Adrenal gland (tissue), 12 donors: ENCODE data around the gene MLC1. TPM values are rescaled to one million over a fixed set of nuclear protein-coding genes. Genes with fewer than 3 reads are reported as not detected.

Source experiments
- DNase-seq, 7 donors: peaks; one replicate each; pipeline ENCODE4 v3.0.0-alpha.2; 2019 to 2020
- H3K27ac ChIP-seq, 5 donors: fragments of 200-600 bp; sonication (generic) in 4 of 5; 1 replicate in 3 of 5; 2 replicates in 2 of 5; pipeline versions ENCODE4 v1.5.1 to v1.8.0; 2016 to 2020; ENCODE audit warnings: mild to moderate bottlenecking in 1 of 5
- H3K27me3 ChIP-seq: fragments of 200-600 bp; 2 replicates; pipeline ENCODE4 v1.8.0; 2021
- H3K36me3 ChIP-seq, 2 donors: fragments of 200-600 bp; replicated peaks in 1 of 2; 1 replicate in 1 of 2; 2 replicates in 1 of 2; pipeline versions ENCODE4 v1.5.1 to v1.8.0; 2018 to 2022
- H3K4me1 ChIP-seq, 2 donors: fragments of 200-600 bp; replicated peaks in 1 of 2; 1 replicate in 1 of 2; 2 replicates in 1 of 2; pipeline versions ENCODE4 v1.5.1 to v1.8.0; 2018 to 2021
- H3K4me3 ChIP-seq, 4 donors: fragments of 200-600 bp; sonication (generic) in 3 of 4; one replicate each; pipeline ENCODE4 v1.5.1; 2016 to 2018
- H3K9me3 ChIP-seq, 3 donors: fragments of 200-600 bp; sonication (generic) in 1 of 3; replicated peaks in 1 of 3; 1 replicate in 2 of 3; 2 replicates in 1 of 3; pipeline versions ENCODE4 v1.5.1 to v1.8.0; 2016 to 2021
- POLR2A ChIP-seq, 2 donors: fragments of 450-650 bp; IDR thresholded peaks; one replicate each; pipeline ENCODE4 v1.6.1; 2017; ENCODE audit warnings: antibody characterized with exemption in 2 of 2, mild to moderate bottlenecking in 2 of 2, moderate library complexity in 1 of 2
- WGBS, 4 donors: extraction: QIAGEN DNeasy Blood & Tissue Kit in 2 of 4; methylation state at CpG; one replicate each; pipeline versions ENCODE4 v1.1.5 to v1.1.7; 2013 to 2017; 5-methylcytosine and 5-hydroxymethylcytosine counted together
- intact Hi-C, 2 donors: fragments of 100-400 bp; cut with DNase I; formaldehyde crosslinking; loops; one replicate each; pipeline versions ENCODE4 v1.14.1 to v1.15.0; 2022 to 2023
- polyA plus RNA-seq, 3 donors: library from polyadenylated mRNA; stranded (reverse); fragments of 200-250 nt in 2 of 3; fragments of 350-450 nt in 1 of 3; fragmentation: Illumina TruSeq in 1 of 3; extraction: RNeasy Lipid Tissue Mini Kit (QIAGEN cat#74804) in 1 of 3; gene quantifications; one replicate each; pipeline ENCODE4 v1.2.3, GENCODE V29; 2013 to 2014
- total RNA-seq, 9 donors: library from RNA; depleted of rRNA in 4 of 9; stranded (reverse); fragments of >200 nt in 4 of 9; fragments of 120-200 nt in 1 of 9; fragmentation: NEBNext Ultra II Directional in 1 of 9; extraction: Animal tissue kit (Norgen Biotek cat#: 25700) in 1 of 9; gene quantifications; one replicate each; pipeline versions ENCODE4 v1.1.0 to v1.2.4, GENCODE V29; 2013 to 2023
- TF ChIP-seq, protein P1 (sequence below), 6 experiments: fragments of 450-650 bp in 4 of 6; fragments of 200-600 bp in 2 of 6; sonication (generic) in 1 of 6; IDR thresholded peaks; 1 replicate in 5 of 6; 2 replicates in 1 of 6; pipeline versions ENCODE4 v1.5.1 to v1.8.0; 2016 to 2021; ENCODE audit warnings: antibody characterized with exemption in 6 of 6, mild to moderate bottlenecking in 2 of 6, moderate library complexity in 1 of 6
- donor health status: healthy with polysubstance abuse.
- donor health status: Bipolar disorder and iron deficiency.
- donor health status: DM: yes; HTN: yes; CAD: no.
- donor health status: DM: no; HTN: no; CAD: no.
- donor health status: DM: no; HTN: no; CAD: no.
- donor health status: DM: yes; HTN: yes; CAD: no.

Gene MLC1
- total and polyA plus RNA-seq, 12 donors = 0.03 to 0.22 TPM; not detected in 10

GRCh38 chr22:50044485-50045118 is 40.6 kb downstream of the MLC1 start:
- Histone ChIP-seq H3K36me3 (no peaks in the 10 kb centered on the region), H3K9me3 (no peaks in the 10 kb centered on the region), H3K4me3 (no peak overlapping the region), H3K27me3 (peaks cover 27% of the 10 kb centered on the region), H3K4me1 (no peaks in the 10 kb centered on the region), H3K27ac (no peak overlapping the region)
- intact Hi-C loops = no loop called here
- 65 to 76% (median 68%) methylated on average over 19 to 30 of the region's 30 CpGs for WGBS, 4 donors
- no peak for DNase-seq
- TF ChIP-seq, protein P1, sequence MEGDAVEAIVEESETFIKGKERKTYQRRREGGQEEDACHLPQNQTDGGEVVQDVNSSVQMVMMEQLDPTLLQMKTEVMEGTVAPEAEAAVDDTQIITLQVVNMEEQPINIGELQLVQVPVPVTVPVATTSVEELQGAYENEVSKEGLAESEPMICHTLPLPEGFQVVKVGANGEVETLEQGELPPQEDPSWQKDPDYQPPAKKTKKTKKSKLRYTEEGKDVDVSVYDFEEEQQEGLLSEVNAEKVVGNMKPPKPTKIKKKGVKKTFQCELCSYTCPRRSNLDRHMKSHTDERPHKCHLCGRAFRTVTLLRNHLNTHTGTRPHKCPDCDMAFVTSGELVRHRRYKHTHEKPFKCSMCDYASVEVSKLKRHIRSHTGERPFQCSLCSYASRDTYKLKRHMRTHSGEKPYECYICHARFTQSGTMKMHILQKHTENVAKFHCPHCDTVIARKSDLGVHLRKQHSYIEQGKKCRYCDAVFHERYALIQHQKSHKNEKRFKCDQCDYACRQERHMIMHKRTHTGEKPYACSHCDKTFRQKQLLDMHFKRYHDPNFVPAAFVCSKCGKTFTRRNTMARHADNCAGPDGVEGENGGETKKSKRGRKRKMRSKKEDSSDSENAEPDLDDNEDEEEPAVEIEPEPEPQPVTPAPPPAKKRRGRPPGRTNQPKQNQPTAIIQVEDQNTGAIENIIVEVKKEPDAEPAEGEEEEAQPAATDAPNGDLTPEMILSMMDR (IDR thresholded peaks at IDR 0.05) = no peak
- no peak for TF ChIP-seq POLR2A (IDR thresholded peaks at IDR 0.05)

GRCh38 chr22:50041361-50042065 is 43.7 kb downstream of the MLC1 start:
- intact Hi-C loops = no loop called here
- Histone ChIP-seq H3K4me3 (no peak overlapping the region), H3K36me3 (no peaks in the 10 kb centered on the region), H3K4me1 (no peaks in the 10 kb centered on the region), H3K27me3 (peaks cover 19% of the 10 kb centered on the region), H3K27ac (no peak overlapping the region), H3K9me3 (no peaks in the 10 kb centered on the region)
- TF ChIP-seq POLR2A (IDR thresholded peaks at IDR 0.05) = no peak
- TF ChIP-seq, protein P1 (IDR thresholded peaks at IDR 0.05) = no peak
- 71 to 86% (median 79%) methylated on average over 3 to 17 of the region's 17 CpGs for WGBS, 4 donors
- DNase-seq = no peak

- Histone ChIP-seq H3K27me3 (peaks cover 11% of the 10 kb centered on the region), H3K27ac (no peak overlapping the region), H3K4me1 (no peaks in the 10 kb centered on the region), H3K9me3 (no peaks in the 10 kb centered on the region), H3K36me3 (no peaks in the 10 kb centered on the region), H3K4me3 (no peak overlapping the region)
- 88 to 100% (median 89%) methylated on average over 4 to 7 of the region's 7 CpGs for WGBS, 4 donors
- intact Hi-C loops = no loop called here
- TF ChIP-seq, protein P1 (IDR thresholded peaks at IDR 0.05) = no peak
- no peak for TF ChIP-seq POLR2A (IDR thresholded peaks at IDR 0.05)
- DNase-seq = no peak
These were observed 44.5 kb downstream of the MLC1 start for GRCh38 chr22:50040717-50041116.

DNA sequence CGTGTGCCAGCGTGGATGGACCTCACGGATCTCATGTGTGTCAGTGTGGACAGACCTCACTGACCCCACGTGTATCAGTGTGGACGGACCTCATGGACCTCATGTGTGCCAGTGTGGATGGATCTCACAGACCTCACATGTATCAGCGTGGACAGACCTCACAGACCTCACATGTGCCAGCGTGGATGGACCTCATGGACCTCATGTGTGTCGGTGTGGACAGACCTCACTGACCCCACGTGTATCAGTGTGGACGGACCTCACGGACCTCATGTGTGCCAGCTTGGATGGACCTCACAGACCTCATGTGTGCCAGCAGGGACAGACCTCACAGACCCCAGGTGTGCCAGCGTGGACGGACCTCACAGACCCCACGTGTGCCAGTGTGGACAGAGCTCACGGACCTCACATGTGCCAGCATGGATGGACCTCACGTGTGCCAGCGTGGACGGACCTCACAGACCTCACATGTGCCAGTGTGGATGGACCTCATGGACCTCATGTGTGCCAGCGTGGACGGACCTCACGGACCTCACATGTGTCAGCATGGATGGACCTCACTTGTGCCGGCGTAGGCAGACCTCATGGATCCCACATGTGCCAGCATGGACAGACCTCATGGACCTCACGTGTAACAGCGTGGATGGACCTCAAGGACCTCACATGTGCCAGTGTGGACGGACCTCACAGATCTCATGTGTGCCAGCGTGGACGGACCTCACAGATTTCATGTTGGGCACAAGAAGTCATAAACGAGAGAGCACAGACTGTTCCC is 45.4 kb downstream of the MLC1 start:
- H3K4me1 ChIP-seq = no peaks in the 10 kb centered on the region
- peaks cover 4% of the 10 kb centered on the region for H3K27me3 ChIP-seq
- TF ChIP-seq POLR2A (IDR thresholded peaks at IDR 0.05) = no peak
- no peak overlapping the region for H3K27ac ChIP-seq
- no peaks in the 10 kb centered on the region for H3K36me3 ChIP-seq
- DNase-seq = no peak
- H3K4me3 ChIP-seq = no peak overlapping the region
- H3K9me3 ChIP-seq = no peaks in the 10 kb centered on the region
- 79 to 88% (median 82%) methylated on average over 15 to 29 of the region's 29 CpGs for WGBS, 4 donors
- intact Hi-C loops = loop anchor here in 1 of 2 donors (10.0 kb wide), 1 partner anchor 275 kb away; no protein-coding TSS in a partner anchor
